ENCODE data around the gene CST6.

Gene CST6

DNA sequence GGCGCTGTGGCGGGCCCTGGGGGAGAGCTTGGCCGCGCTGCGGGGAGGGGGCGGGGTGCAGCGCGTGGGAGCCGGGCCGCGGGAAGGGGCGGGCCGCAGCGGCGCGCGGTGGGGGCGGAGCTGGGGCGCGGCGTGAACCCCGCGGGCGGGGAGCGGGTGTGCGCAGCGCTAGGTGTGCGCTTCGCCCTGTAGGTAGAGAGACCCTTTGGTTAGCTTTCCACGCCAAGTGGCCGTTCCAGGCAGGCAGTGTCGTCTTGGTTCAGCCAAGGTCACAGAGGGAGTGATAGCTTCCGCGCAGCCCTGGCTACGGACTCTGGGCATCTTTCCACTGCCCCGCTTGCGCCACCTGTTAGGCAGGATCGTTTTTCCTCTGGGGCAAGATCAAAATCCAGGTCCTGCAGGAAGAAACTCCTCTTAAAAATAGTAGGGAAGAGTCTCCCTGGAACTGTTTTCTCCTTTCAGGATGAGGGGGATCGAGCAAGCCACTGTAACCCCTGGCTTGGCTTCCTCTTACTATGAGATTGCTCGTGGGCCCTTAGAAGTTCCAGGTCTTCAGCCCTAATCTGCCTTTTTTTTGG, 9.1 kb upstream of the CST6 start:
- H3K4me3 ChIP-seq (ENCODE audit: low read length): peak overlapping the region; percentile 92

DNA sequence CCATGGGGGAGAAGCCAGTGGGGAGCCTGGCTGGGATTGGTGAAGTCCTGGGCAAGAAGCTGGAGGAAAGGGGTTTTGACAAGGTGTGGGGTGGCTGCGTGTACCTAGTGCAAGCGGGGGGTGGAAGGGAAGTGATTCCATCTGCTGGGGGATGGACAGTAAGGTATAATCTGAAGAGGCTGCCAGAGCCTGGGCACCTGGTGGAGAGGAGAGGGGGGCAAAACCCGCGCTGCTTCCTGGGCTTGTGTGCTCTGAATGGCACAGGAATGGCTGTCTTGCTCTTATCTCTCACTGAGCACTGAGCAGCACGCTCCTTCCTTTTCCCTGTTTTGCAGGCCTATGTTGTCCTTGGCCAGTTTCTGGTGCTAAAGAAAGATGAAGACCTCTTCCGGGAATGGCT, 8.5 kb upstream of the CST6 start:
- no peaks in the 10 kb centered on the region for H3K27me3 ChIP-seq (ENCODE audit: low read depth, low read length)
- H3K27ac ChIP-seq (ENCODE audit: low read length): peak overlapping the region; percentile 86; the same call in 1 of the 2 replicates
- no peaks in the 10 kb centered on the region for H4K20me1 ChIP-seq (ENCODE audit: insufficient read depth, low read length)
- TF ChIP-seq, protein P1, sequence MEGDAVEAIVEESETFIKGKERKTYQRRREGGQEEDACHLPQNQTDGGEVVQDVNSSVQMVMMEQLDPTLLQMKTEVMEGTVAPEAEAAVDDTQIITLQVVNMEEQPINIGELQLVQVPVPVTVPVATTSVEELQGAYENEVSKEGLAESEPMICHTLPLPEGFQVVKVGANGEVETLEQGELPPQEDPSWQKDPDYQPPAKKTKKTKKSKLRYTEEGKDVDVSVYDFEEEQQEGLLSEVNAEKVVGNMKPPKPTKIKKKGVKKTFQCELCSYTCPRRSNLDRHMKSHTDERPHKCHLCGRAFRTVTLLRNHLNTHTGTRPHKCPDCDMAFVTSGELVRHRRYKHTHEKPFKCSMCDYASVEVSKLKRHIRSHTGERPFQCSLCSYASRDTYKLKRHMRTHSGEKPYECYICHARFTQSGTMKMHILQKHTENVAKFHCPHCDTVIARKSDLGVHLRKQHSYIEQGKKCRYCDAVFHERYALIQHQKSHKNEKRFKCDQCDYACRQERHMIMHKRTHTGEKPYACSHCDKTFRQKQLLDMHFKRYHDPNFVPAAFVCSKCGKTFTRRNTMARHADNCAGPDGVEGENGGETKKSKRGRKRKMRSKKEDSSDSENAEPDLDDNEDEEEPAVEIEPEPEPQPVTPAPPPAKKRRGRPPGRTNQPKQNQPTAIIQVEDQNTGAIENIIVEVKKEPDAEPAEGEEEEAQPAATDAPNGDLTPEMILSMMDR (IDR thresholded peaks at IDR 0.05; ENCODE audit: low read depth, low read length): no peak
- H3K79me2 ChIP-seq (ENCODE audit: low read length): peaks cover 47% of the 10 kb centered on the region
- no peak overlapping the region for H2AFZ ChIP-seq (ENCODE audit: low read depth, low read length)
- H3K4me1 ChIP-seq (ENCODE audit: low read length): peaks cover 9% of the 10 kb centered on the region
- peak overlapping the region; percentile 92 for H3K4me3 ChIP-seq (ENCODE audit: low read length)
- peaks cover 41% of the 10 kb centered on the region for H3K36me3 ChIP-seq (replicated peaks; ENCODE audit: low read depth, low read length)
- peak overlapping the region; percentile 84 for H3K4me2 ChIP-seq (ENCODE audit: low read length)
- H3K9ac ChIP-seq (ENCODE audit: low read length): peak overlapping the region; percentile 89
- no peaks in the 10 kb centered on the region for H3K9me3 ChIP-seq (ENCODE audit: insufficient read depth, low read length)

More for the DNA sequence above, 9.1 kb upstream of the CST6 start:
- Histone ChIP-seq H3K27me3 (ENCODE audit: low read depth, low read length) (no peaks in the 10 kb centered on the region), H3K9ac (ENCODE audit: low read length) (peak overlapping the region; percentile 89), H3K4me2 (ENCODE audit: low read length) (peak overlapping the region; percentile 84), H2AFZ (ENCODE audit: low read depth, low read length) (peak overlapping the region; percentile 71), H3K27ac (ENCODE audit: low read length) (peak overlapping the region; percentile 86), H3K4me1 (ENCODE audit: low read length) (peaks cover 9% of the 10 kb centered on the region), H4K20me1 (ENCODE audit: insufficient read depth, low read length) (no peaks in the 10 kb centered on the region), H3K79me2 (ENCODE audit: low read length) (peaks cover 47% of the 10 kb centered on the region), H3K9me3 (ENCODE audit: insufficient read depth, low read length) (no peaks in the 10 kb centered on the region), H3K36me3 (replicated peaks; ENCODE audit: low read depth, low read length) (peaks cover 46% of the 10 kb centered on the region)
- TF ChIP-seq, protein P1 (IDR thresholded peaks at IDR 0.05; ENCODE audit: low read depth, low read length): peak; percentile 15; the same call in 1 of the 2 replicates
- TF ChIP-seq EZH2phosphoT487 (IDR thresholded peaks at IDR 0.05; ENCODE audit: low read depth): no peak

DNA sequence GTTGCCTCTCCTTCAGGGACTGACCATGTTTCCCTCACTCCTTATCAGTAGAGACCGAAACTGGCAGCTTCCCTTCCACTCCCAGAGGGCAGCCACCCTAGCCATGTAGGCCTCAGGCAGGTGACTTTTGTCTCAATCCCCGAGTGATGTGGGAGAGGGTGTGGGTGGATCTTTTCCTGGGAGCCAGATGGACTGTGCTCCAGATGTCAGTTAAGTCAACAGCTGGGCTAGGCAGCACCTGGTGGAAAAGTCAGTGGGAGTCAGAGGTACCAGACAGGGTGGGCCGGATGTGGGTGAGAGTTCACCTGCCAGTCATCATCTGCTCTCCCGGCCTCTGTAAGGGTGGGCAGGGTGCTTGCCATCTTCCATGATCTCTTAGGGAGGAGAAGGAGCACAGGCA, 7.6 kb upstream of the CST6 start:
- Histone ChIP-seq H3K4me3 (ENCODE audit: low read length) (no peak overlapping the region), H3K27ac (ENCODE audit: low read length) (no peak overlapping the region), H3K4me2 (ENCODE audit: low read length) (no peak overlapping the region), H3K9ac (ENCODE audit: low read length) (no peak overlapping the region), H3K36me3 (replicated peaks; ENCODE audit: low read depth, low read length) (peaks cover 32% of the 10 kb centered on the region), H3K79me2 (ENCODE audit: low read length) (peaks cover 45% of the 10 kb centered on the region), H3K27me3 (ENCODE audit: low read depth, low read length) (no peaks in the 10 kb centered on the region), H4K20me1 (ENCODE audit: insufficient read depth, low read length) (no peaks in the 10 kb centered on the region), H3K9me3 (ENCODE audit: insufficient read depth, low read length) (no peaks in the 10 kb centered on the region), H2AFZ (ENCODE audit: low read depth, low read length) (no peak overlapping the region), H3K4me1 (ENCODE audit: low read length) (peaks cover 9% of the 10 kb centered on the region)
- TF ChIP-seq, protein P1 (IDR thresholded peaks at IDR 0.05; ENCODE audit: low read depth, low read length): no peak
- TF ChIP-seq EZH2phosphoT487 (IDR thresholded peaks at IDR 0.05; ENCODE audit: low read depth): no peak

DNA sequence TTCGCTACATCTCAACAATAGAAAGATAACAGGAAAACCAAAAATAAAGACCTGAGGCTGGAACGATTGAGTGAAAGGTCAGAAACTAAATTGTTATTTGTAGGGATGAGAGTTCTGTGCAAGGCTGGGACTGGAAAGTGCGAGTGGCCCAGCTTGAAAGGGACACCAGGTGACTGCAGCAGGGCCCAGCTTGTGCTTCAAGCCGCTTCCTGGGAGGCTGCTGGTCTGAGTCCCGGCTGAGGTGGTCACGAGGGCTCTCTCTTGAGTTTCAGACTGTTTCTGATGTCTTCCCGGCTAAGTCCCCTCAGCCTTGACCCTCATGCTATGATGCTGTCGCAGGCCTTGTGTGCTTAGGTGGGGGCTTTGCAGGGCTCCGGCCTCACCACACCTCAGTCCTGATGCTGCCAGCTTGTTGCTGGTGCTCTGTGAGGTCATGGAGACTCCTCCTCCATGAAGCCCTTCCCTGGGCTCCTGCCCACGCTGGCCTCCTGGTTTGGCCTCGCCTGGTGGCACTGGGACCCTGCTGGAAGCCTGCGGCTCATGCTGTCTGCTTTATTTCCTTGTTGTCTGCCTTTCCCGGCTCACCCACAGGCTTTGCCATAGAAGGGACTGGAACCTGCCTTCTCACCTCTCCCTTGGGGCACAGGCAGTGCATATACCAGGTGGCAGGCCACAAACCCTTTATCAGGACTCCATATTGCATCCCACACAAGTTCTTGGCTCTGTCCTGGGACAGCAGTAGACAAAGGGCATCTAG, 5.5 kb upstream of the CST6 start:
- Histone ChIP-seq H3K36me3 (replicated peaks; ENCODE audit: low read depth, low read length) (peaks cover 19% of the 10 kb centered on the region), H3K79me2 (ENCODE audit: low read length) (peaks cover 26% of the 10 kb centered on the region), H3K4me3 (ENCODE audit: low read length) (no peak overlapping the region), H3K4me2 (ENCODE audit: low read length) (no peak overlapping the region), H3K9ac (ENCODE audit: low read length) (no peak overlapping the region), H3K27me3 (ENCODE audit: low read depth, low read length) (no peaks in the 10 kb centered on the region), H3K27ac (ENCODE audit: low read length) (no peak overlapping the region), H4K20me1 (ENCODE audit: insufficient read depth, low read length) (no peaks in the 10 kb centered on the region), H3K4me1 (ENCODE audit: low read length) (peaks cover 6% of the 10 kb centered on the region), H2AFZ (ENCODE audit: low read depth, low read length) (no peak overlapping the region), H3K9me3 (ENCODE audit: insufficient read depth, low read length) (no peaks in the 10 kb centered on the region)
- no peak for TF ChIP-seq EZH2phosphoT487 (IDR thresholded peaks at IDR 0.05; ENCODE audit: low read depth)
- TF ChIP-seq, protein P1 (IDR thresholded peaks at IDR 0.05; ENCODE audit: low read depth, low read length): no peak

Data from OCI-LY3 (cell line).